ENCODE data around the gene HERC2. TPM values are rescaled to one million over a fixed set of nuclear protein-coding genes. Genes with fewer than 3 reads are reported as not detected.
A peak's percentile ranks its signal among the peaks of the same experiment; 100 is the strongest.

The HERC2 gene
- total RNA-seq, 1 donor from 2014 or later = 42.7 TPM

GRCh38 chr15:28094732-28095521, 227.1 kb downstream of the HERC2 start:
- TF ChIP-seq CTCF (IDR thresholded peaks at IDR 0.05) = no peak
- Histone ChIP-seq H3K36me3 (no peaks in the 10 kb centered on the region), H3K4me1 (peaks cover 9 to 35% of the 10 kb centered on the region in 2 donors), H3K4me3 (peak overlapping the region; percentile 60 to 71), H3K9me3 (peaks cover 0 to 15% of the 10 kb centered on the region in 2 donors), H3K27ac (peak overlapping the region; percentile 96), H3K27me3 (no peaks in the 10 kb centered on the region)
- DNase-seq (ENCODE audit: low spot score in 2 of 2) = peak in 1 of 2 donors; percentile 77
- intact Hi-C loops (cut with DNase I) = loop anchor here (2.0 kb wide), 1 partner anchor 14 kb away; no protein-coding TSS in a partner anchor

GRCh38 chr15:28093752-28094535, 228.0 kb downstream of the HERC2 start:
- DNase-seq (ENCODE audit: low spot score in 2 of 2) = peak in 1 of 2 donors; percentile 62
- H3K27ac ChIP-seq = peak overlapping the region; percentile 96

DNA sequence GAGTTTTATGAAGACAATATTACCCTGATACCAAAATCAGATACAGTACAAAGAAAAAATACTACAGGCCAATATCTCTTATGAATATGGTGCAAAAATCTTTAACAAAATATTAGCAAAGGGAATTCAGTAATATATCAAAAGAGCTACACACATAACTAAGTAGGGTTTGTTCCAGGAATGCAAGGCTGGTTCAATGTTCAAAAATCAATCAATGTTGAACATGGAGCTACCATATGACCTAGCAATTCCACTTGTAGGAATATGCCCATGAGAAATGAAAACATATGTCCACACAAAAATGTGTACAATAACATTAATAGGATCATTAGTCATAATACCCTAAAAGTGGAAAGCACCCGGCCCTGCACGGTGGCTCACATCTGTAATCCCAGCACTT, 230.7 kb downstream of the HERC2 start:
- no peak overlapping the region for H3K4me3 ChIP-seq
- no peaks in the 10 kb centered on the region for H3K27me3 ChIP-seq
- peaks cover 0 to 15% of the 10 kb centered on the region in 2 donors for H3K9me3 ChIP-seq
- H3K27ac ChIP-seq = no peak overlapping the region
- intact Hi-C loops (cut with DNase I) = no loop called here
- TF ChIP-seq CTCF (IDR thresholded peaks at IDR 0.05) = no peak
- peaks cover 0 to 15% of the 10 kb centered on the region in 2 donors for H3K4me1 ChIP-seq
- no peaks in the 10 kb centered on the region for H3K36me3 ChIP-seq
- no peak for DNase-seq (ENCODE audit: low spot score in 2 of 2)

More at GRCh38 chr15:28093752-28094535, 228.0 kb downstream of the HERC2 start:
- peak overlapping the region; percentile 60 to 71 for H3K4me3 ChIP-seq
- no peaks in the 10 kb centered on the region for H3K36me3 ChIP-seq
- TF ChIP-seq CTCF (IDR thresholded peaks at IDR 0.05) = no peak
- intact Hi-C loops (cut with DNase I) = loop anchor here (2.0 kb wide), 1 partner anchor 15 kb away; no protein-coding TSS in a partner anchor
- H3K9me3 ChIP-seq = peaks cover 0 to 15% of the 10 kb centered on the region in 2 donors
- H3K4me1 ChIP-seq = peaks cover 9 to 29% of the 10 kb centered on the region in 2 donors
- H3K27me3 ChIP-seq = no peaks in the 10 kb centered on the region

DNA sequence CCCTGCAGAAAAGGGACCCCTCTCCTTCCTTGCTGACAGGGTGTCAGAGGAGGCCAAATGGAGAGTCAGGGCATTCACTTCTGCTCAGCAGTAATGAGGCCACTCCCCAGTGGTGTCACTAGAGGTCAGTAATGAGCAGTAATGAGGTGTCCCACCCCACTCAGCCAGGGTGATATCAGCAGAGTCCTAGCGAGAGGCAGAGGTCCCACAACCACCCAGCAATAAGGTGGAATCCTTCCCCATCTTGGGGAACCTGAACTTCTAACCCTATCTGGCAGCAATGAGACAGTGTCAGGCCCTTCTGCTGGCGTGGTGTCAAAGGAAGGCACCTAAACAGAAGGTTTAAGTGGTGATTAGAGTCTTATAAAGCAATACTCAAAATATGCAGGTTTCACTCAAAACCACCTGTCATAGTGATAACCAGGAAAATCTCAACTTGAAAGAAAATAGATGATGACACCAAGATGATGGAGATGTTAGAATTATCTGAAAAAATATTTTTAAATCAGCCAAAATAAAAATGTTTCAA, 235.7 kb downstream of the HERC2 start:
- H3K27me3 ChIP-seq = no peaks in the 10 kb centered on the region
- H3K36me3 ChIP-seq = no peaks in the 10 kb centered on the region
- intact Hi-C loops (cut with DNase I) = loop anchor here (1.0 kb wide), 1 partner anchor 37 kb away; no protein-coding TSS in a partner anchor
- peaks cover 0 to 9% of the 10 kb centered on the region in 2 donors for H3K9me3 ChIP-seq
- H3K4me1 ChIP-seq = no peaks in the 10 kb centered on the region
- DNase-seq (ENCODE audit: low spot score in 2 of 2) = peak in 1 of 2 donors; percentile 82
- H3K27ac ChIP-seq = peak overlapping the region in 1 of 2 donors; percentile 31
- peak; percentile 63 to 75 (median 68) for TF ChIP-seq CTCF (IDR thresholded peaks at IDR 0.05)
- H3K4me3 ChIP-seq = no peak overlapping the region

DNA sequence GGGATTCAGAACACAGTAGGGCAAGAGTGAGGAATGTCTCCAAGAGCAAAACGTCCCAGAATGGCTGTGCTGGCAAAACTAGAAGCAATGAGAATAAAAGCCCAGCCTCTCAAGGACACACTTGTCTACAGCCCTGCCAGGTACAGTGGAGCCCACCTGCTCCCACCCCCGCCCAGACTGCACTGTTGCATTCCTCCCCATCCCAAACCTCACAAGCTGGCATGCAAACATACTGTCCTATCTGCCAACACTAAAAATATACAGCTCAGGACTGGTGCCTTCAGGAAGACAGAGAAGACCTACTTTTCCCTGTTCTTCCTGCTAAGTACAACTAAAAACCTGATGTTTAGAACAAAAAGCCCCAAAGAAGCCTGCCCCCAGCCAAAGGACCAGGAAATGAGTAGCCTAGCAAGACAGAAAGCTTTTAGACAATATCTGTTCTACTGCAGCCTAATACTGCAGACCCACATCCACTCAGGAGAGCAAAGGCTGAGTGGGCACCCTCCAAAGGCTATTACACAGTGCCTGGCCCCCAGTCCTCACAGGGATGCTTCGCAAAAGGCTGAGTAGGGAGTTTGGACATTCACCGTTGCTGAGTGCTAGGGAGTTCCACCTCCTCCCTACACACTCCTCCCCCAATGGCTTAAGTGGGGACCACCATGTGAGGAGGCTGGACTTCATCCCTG, 236.3 kb downstream of the HERC2 start:
- intact Hi-C loops (cut with DNase I) = loop anchor here (1.0 kb wide), 1 partner anchor 38 kb away; no protein-coding TSS in a partner anchor
- H3K4me1 ChIP-seq = no peaks in the 10 kb centered on the region
- H3K4me3 ChIP-seq = no peak overlapping the region
- H3K27me3 ChIP-seq = no peaks in the 10 kb centered on the region
- no peak for DNase-seq (ENCODE audit: low spot score in 2 of 2)
- no peaks in the 10 kb centered on the region for H3K36me3 ChIP-seq
- H3K9me3 ChIP-seq = peaks cover 0 to 3% of the 10 kb centered on the region in 2 donors
- no peak overlapping the region for H3K27ac ChIP-seq
- TF ChIP-seq CTCF (IDR thresholded peaks at IDR 0.05) = no peak
